Ureter (tissue), 1 donor: Measurements from ENCODE around the gene OSBPL10. TPM values are rescaled to one million over a fixed set of nuclear protein-coding genes. Genes with fewer than 3 reads are reported as not detected.

Experiments
- DNase-seq: peaks from one replicate; pipeline ENCODE4 v3.0.0-alpha.2; 2020; ENCODE audit warnings: low spot score
- total RNA-seq: library from RNA; stranded (reverse); gene quantifications from one replicate; pipeline ENCODE4 v1.2.4, GENCODE V29; 2023
- donor health status: DM: yes; HTN: yes; CAD: no.

OSBPL10 gene
- total RNA-seq, 1 donor from 2014 or later: 36.3 TPM

DNA sequence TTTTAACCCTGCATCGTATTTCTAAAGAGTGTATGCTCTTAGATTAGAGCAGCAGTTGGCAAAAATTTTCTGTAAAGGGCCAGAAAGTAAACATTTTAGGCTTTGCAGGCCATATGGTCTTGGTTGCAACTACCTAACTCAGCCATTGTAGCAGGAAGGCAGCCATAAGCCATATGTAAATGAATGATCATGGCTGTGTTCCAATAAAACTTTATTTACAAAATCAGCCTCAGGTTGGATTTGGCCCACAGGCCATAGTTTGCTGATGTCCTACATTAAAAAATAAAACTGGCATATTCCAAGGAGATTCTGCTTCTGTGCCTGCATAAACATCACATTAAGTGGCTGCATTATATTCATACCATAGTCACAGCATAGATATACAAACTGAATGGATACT lies 313.5 kb downstream of the OSBPL10 start:
- no peak for DNase-seq

GRCh38 chr3:31664031-31664430 lies 317.0 kb downstream of the OSBPL10 start:
- DNase-seq: no peak

DNA sequence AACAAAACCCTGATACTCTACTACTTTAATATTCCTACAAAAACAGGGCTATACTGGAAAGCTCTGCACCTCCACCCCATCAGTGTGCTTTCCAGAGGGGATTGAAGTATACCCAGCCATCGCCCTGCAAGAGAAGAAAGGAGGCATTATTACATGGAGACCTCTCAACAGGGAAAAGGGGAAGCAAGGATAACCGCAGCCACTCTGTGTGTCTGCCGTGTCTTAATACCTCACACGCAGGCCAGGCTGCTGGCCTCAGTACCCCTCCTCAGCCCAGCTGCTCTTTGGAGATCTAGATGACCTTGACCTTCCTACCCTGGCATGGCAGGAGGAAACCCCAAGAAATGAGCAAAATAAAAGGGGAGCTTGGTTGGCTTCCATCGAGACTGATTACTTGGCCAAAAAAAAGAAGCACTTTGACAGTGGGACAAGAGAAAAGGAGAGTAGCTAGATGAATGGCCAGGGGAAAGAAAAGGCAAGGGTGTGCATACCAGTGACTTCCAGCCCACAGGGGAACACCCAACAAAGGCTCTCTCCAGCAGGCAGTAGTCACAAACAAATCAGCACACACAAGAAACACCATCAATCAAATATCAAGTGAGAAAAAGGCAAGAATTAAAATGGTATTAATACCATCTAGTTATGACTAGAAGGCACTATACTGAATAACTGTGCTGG lies 318.9 kb downstream of the OSBPL10 start:
- DNase-seq: no peak

DNA sequence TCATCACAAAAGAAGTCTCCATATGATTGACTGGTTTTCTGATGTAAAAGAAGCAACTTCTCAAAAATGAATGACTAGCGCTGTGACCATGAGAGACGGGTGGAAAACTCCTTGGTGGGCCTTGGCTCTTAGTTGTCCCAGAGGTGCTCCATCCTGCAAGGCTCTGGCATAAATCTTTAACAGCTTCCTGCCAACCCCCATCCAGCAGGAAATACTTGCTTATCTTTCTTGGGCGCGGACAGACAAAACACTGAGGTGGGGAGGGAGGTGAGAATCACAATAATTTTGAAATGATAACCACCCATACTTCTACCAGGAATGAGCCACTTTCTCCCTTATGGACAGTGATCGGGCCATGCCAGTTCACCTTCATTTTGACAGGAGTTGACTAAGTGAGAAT lies 319.8 kb downstream of the OSBPL10 start:
- no peak for DNase-seq

DNA sequence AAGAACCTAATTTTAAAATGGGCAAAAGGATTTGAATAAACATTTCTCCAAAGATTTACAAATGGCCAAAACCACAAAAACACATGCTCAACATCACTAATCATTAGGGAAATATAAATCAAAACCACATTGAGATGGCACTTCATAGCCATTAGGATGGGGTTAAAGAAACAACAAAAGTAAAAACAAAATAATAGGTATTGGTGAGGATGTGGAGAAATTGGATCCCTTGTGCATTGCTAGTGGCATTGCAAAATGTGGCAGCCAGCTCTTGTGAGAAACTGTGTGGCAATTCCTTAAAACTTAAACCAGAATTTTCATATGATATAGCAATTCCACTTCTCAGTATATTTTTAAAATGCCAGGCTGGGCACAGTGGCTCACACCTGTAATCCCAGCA lies 321.8 kb downstream of the OSBPL10 start:
- DNase-seq: no peak

DNA sequence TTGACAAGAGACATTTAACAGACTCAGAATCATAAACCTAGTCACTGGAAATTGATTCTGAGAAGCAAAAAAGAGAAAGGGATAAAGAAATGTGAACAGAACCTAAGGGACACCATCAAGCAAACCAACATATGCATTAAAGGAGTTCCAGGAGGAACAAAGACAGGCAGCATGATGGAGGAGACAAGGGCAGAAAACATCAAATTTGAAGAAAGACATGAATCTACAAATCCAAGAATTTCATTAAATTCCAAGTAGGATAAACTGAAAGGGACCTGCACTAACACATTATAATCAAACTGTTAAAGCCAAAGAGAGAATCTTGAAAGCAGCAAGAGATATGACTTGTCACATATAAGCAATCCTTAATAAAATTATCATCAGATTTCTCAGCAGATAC lies 326.1 kb downstream of the OSBPL10 start:
- DNase-seq: no peak

- no peak for DNase-seq
Observed at GRCh38 chr3:31653464-31653863, 327.6 kb downstream of the OSBPL10 start.

DNA sequence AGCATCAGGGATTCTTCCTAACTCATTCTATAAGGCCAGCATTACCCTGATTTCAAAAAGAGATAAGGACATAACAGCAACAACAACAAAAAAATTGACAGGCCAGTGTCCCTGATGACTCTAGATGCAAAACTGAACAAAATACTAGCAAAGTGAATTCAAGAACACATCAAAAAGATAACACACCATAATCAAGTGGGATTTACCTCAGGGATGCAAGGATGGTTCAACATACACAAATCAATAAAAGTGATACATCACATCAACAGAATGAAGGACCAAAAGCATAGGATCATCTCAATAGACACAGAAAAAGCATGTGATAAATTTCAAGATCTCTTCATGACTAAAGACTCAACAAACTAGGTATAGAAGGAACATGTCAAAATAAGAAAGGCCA lies 328.8 kb downstream of the OSBPL10 start:
- no peak for DNase-seq

DNA sequence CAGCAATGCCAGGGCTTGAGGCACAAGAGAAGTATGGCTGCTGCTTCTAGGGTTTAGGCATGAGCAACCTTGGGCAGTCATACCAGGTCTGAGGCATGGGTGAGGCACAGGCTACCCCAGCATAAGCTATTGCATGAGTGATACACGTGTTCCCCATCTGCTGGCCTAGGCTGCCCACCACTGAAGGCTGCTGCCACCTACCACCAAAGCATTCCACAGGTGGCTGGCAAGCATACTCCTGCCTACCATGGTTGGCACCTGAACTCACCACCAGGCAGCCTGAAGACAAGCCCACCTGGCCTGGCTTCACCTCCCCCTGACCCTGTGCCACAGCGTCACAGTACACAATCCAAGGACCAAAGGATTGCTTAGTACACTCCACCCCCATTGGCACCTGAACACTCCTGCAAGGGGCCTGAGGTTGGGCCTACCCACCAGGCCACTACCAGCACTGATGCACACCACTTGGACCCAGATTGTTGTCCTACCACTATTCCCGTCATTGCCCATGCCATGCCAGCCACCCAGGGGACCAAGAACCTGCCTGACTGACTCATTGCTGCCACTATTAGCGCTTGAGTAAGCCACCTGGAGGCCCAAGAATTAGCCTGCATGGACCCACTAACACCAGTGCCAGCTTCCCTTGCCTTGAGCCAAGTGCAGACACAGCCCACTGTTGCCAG lies 332.6 kb downstream of the OSBPL10 start:
- no peak for DNase-seq

DNA sequence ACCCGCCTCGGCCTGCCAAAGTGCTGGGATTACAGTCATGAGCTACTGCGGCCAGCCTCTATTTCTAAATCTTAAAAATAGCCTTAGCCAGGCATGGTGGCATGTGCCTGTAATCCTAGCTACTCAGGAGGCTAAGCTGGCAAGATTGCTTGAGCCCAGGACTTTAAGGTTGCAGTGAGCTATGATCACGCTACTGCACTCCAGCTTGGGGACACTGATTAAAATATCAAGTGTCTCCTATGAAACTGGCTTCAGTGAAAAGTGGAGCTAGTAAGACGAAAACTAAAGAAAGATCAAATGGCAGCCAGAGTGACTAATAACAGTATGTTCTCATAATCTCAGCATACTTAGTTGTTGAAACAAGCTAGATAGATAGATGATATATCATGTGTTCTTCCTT lies 335.8 kb downstream of the OSBPL10 start:
- no peak for DNase-seq

DNA sequence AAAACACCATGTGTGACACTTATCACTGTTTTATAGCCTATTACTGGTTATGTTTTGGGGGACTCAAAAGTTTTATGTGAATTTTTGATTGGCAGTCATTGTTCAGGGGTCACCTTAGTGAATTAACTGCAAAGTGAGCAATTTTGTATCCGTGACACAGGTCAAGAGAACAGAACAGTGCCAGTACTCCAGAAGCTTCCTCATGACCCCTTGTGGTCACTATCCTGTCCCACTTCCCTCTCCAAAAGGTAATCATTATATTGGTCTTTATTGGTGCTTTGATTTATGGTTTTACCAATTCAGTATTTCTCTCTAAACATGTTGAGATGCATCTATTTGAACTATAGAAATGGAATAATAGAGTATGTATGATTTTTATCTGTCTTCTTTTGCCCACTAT lies 341.2 kb downstream of the OSBPL10 start:
- no peak for DNase-seq

- no peak for DNase-seq
Observed at GRCh38 chr3:31636694-31637442, 344.2 kb downstream of the OSBPL10 start.

DNA sequence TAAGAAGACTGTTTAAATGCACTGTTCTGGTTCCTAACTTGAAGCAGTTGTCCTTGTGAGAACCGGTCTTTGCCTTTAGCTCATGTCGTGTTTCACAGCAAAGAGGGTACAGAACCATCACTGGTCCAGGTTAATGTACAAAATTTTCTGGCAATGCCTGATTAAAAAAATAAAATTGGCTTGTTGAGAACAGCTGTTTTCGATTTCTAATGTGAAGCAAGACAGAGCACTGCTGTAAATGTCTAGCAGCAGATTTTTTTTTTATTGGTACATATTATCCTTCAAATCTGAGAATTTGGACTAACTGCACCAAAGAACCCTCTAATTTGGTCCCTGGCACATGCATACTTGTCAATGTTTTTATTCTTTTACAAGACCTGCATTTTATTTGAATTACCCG lies 345.0 kb downstream of the OSBPL10 start:
- DNase-seq: no peak

DNA sequence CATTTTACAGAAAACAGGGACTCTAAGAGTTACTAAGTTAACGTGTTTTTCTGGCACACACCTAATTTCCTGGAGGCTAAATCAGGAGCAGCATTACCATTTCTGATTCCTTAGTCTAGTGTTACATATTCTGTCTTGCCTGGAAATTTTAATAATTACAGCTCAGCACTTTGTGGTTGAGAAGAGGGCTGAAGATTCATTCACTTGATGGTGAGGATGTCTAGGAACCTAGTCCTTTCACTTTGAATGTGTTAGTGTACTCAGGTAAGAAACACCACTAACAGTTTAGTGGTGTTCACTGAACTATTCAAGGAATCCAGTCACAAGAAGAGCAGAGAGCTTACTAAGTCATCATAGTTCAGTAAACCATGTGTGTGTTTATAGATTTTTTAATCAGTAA lies 345.5 kb downstream of the OSBPL10 start:
- DNase-seq: no peak

GRCh38 chr3:31634476-31634875 lies 346.6 kb downstream of the OSBPL10 start:
- DNase-seq: no peak

GRCh38 chr3:31629054-31629453 lies 352.0 kb downstream of the OSBPL10 start:
- no peak for DNase-seq

DNA sequence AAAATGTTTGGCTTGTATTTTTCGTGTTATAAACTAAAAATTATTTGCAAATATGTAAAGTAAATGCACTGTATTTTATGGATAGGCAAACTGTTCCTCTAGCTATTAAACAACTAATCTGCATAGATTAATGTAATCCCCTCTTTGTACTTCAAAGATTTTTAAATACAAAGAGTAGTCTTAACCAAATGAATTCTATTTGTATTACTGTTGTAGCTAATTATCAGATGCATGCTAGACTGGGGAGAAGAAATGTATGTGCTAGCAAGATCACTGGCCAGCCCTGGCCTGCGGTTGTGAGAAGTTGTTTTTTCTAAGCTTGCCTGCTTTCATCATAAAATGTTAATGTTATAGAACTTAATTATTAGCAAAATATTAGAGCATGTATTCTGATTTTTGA lies 355.7 kb downstream of the OSBPL10 start:
- DNase-seq: no peak

DNA sequence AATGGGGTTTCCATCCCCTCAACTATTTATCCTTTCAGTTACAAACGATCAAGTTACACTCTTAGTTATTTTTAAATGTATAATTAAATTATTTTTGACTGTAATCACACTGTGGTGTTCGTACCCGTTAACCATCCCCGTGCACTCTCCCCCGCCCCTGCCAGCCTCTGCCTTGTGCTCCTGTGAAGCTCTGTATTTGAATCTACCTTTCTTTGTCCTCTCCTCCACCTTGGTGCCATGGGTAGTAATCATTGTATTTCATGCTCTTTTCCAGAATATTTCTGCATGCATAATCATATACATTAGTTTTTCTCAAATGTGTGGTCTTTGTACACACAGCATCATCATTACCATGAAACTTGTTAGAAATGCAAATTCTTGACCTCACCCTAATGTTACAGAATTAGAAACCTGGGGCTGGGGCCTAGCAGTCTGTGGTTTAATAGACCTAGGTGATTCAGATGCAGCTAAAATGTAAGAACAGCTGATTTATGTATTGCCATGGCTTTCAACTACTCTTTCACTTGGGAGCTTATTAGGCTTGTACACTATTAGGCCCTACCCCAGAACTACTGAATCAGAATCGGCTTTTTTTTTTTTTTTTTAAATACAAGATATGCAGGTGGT lies 356.9 kb downstream of the OSBPL10 start:
- no peak for DNase-seq

- no peak for DNase-seq
Observed at GRCh38 chr3:31622636-31623288, 358.3 kb downstream of the OSBPL10 start.

GRCh38 chr3:31621314-31621713 lies 359.7 kb downstream of the OSBPL10 start:
- DNase-seq: no peak

GRCh38 chr3:31620656-31621055 lies 360.4 kb downstream of the OSBPL10 start:
- no peak for DNase-seq

DNA sequence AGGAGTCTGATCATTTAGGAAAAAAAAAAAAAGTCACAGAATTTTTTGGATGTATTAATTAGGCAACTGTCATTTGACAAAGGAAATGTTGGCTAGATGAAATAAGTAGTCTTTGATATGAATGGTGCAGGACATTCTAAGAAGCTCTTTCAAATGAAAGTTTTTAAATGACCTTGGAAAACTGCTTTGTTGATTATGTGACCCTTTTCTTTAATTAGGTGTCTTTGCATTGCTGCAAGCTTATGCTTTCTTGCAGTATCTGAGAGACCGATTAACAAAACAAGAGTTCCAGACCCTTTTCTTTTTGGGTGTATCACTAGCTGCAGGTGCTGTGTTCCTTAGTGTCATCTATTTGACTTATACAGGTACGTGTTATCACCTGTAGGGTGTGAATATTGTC lies 364.4 kb downstream of the OSBPL10 start:
- DNase-seq: no peak
